ENCODE data around the gene MAVS.
A peak's percentile ranks its signal among the peaks of the same experiment; 100 is the strongest.

DNA sequence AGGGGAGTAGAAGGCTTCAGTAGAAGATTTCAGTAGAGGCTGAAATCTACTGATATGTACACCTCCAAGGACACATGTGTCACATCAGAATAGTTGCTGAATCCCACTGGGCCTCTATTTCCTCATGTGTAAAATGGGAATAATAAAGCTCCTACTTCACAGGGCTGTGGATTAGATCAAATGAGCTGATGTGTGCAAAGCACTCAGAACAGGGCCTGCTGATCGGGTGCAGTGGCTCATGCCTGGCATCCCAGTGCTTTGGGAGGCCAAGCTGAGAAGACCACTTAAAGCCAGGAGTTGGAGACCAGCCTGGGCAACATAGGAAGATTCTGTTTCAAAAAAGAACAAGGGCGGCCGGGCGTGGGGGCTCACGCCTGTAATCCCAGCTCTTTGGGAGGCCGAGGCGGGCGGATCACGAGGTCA lies 34.4 kb upstream of the MAVS start:
- peak; percentile 89; the same call in 1 of the 2 replicates for TF ChIP-seq ZFP3 (CRISPR knock-in tag; IDR thresholded peaks at IDR 0.05)
- TF ChIP-seq ZNF8 (CRISPR knock-in tag; IDR thresholded peaks at IDR 0.05) = no peak
- TF ChIP-seq, protein P1, sequence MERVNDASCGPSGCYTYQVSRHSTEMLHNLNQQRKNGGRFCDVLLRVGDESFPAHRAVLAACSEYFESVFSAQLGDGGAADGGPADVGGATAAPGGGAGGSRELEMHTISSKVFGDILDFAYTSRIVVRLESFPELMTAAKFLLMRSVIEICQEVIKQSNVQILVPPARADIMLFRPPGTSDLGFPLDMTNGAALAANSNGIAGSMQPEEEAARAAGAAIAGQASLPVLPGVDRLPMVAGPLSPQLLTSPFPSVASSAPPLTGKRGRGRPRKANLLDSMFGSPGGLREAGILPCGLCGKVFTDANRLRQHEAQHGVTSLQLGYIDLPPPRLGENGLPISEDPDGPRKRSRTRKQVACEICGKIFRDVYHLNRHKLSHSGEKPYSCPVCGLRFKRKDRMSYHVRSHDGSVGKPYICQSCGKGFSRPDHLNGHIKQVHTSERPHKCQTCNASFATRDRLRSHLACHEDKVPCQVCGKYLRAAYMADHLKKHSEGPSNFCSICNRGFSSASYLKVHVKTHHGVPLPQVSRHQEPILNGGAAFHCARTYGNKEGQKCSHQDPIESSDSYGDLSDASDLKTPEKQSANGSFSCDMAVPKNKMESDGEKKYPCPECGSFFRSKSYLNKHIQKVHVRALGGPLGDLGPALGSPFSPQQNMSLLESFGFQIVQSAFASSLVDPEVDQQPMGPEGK (CRISPR knock-in tag; IDR thresholded peaks at IDR 0.05; ENCODE audit: borderline replicate concordance) = no peak
